Breast epithelium (tissue), 4 donors: ENCODE data around the gene AAR2. TPM values are rescaled to one million over a fixed set of nuclear protein-coding genes. Genes with fewer than 3 reads are reported as not detected.

Experiments used
- DNase-seq, 2 donors: peaks; one replicate each; pipeline ENCODE4 v3.0.0-alpha.2; 2019; ENCODE audit warnings: low spot score in 2 of 2
- H3K27ac ChIP-seq, 2 donors: fragments of 200-600 bp; sonication (generic) in 1 of 2; one replicate each; pipeline ENCODE4 v1.5.1; 2016 to 2019; ENCODE audit warnings: mild to moderate bottlenecking in 1 of 2
- H3K27me3 ChIP-seq, 2 donors: fragments of 200-600 bp; sonication (generic) in 1 of 2; one replicate each; pipeline versions ENCODE4 v1.5.1 to v1.6.0; 2017 to 2019; ENCODE audit warnings: control low read depth in 1 of 2, mild to moderate bottlenecking in 1 of 2
- H3K36me3 ChIP-seq: fragments of 200-600 bp; one replicate; pipeline ENCODE4 v1.5.1; 2019
- H3K4me1 ChIP-seq, 2 donors: fragments of 200-600 bp; sonication (generic); one replicate each; pipeline ENCODE4 v1.5.1; 2016 to 2019; ENCODE audit warnings: control low read depth in 1 of 2
- H3K4me3 ChIP-seq, 3 donors: fragments of 200-600 bp; sonication (generic); 1 replicate in 2 of 3; 2 replicates in 1 of 3; pipeline ENCODE4 v1.5.1; 2016 to 2019; ENCODE audit warnings: mild to moderate bottlenecking in 3 of 3, moderate library complexity in 2 of 3
- H3K9me3 ChIP-seq, 2 donors: fragments of 200-600 bp; sonication (generic) in 1 of 2; one replicate each; pipeline ENCODE4 v1.5.1; 2016 to 2019; ENCODE audit warnings: control low read depth in 1 of 2
- POLR2A ChIP-seq: fragments of 450-650 bp; IDR thresholded peaks from one replicate; pipeline ENCODE4 v1.6.1; 2016; ENCODE audit warnings: antibody characterized with exemption, mild to moderate bottlenecking, moderate library complexity
- POLR2AphosphoS5 ChIP-seq, 3 donors: sonication (generic); formaldehyde crosslinking; IDR thresholded peaks; one replicate each; pipeline ENCODE4 v1.6.1; 2017; ENCODE audit warnings: antibody characterized with exemption in 3 of 3
- intact Hi-C: fragments of 100-400 bp; cut with DNase I; formaldehyde crosslinking; loops from one replicate; pipeline ENCODE4 v1.15.1; 2023; ENCODE audit warnings: low total_unique reads
- total RNA-seq, 3 donors: library from RNA; depleted of rRNA; stranded (reverse); fragments of >200 nt; gene quantifications; one replicate each; pipeline ENCODE4 v1.1.0, GENCODE V29; 2016
- TF ChIP-seq, protein P1 (sequence below), 3 donors: fragments of 450-650 bp; IDR thresholded peaks; one replicate each; pipeline ENCODE4 v1.5.1; 2016 to 2017; ENCODE audit warnings: antibody characterized with exemption in 3 of 3, mild to moderate bottlenecking in 3 of 3, moderate library complexity in 3 of 3

AAR2 gene
- total RNA-seq, 3 donors from 2014 or later = 32.1 to 38.5 (median 36.5) TPM

DNA sequence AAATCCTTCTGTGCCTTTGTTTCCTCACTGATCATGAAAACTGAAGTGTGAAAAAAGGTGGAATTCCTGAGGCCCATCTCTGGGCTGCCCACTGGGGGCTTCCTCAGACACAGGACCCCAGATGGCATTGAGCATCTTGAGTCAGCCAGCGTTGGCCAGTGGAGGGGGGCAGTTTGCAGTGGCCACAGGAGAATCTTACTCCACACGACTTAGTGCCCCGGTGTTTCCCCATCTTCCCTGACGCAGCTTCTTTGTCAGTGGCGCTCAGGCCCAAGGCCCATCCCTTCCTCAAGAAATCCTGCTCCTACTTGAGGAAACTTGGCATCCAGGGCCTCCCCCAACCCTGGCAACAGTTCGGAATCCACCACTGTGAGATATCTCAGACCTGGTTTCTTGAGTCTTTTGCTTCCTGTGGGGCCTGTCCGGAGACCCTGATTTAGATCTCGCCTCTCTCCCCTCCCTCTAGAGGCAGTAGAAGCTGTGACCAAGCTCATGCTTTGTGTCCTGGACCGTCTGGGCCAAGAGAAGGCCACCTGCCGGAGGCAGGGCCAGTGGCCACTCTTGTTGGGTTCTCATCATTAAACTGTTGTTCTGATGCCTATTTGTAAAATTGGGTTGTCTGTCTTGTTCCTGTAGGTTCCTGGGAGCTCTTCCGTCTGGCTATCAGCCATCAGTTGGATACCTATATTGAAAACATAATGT is 49.6 kb downstream of the AAR2 start:
- Histone ChIP-seq H3K4me3 (no peak overlapping the region), H3K27me3 (no peaks in the 10 kb centered on the region), H3K36me3 (no peaks in the 10 kb centered on the region), H3K9me3 (no peaks in the 10 kb centered on the region), H3K4me1 (no peaks in the 10 kb centered on the region), H3K27ac (no peak overlapping the region)
- no peak for DNase-seq
- intact Hi-C loops = no loop called here
- TF ChIP-seq POLR2A (no peak), POLR2AphosphoS5 (IDR thresholded peaks at IDR 0.05) (no peak)
- TF ChIP-seq, protein P1, sequence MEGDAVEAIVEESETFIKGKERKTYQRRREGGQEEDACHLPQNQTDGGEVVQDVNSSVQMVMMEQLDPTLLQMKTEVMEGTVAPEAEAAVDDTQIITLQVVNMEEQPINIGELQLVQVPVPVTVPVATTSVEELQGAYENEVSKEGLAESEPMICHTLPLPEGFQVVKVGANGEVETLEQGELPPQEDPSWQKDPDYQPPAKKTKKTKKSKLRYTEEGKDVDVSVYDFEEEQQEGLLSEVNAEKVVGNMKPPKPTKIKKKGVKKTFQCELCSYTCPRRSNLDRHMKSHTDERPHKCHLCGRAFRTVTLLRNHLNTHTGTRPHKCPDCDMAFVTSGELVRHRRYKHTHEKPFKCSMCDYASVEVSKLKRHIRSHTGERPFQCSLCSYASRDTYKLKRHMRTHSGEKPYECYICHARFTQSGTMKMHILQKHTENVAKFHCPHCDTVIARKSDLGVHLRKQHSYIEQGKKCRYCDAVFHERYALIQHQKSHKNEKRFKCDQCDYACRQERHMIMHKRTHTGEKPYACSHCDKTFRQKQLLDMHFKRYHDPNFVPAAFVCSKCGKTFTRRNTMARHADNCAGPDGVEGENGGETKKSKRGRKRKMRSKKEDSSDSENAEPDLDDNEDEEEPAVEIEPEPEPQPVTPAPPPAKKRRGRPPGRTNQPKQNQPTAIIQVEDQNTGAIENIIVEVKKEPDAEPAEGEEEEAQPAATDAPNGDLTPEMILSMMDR (IDR thresholded peaks at IDR 0.05) = no peak

DNA sequence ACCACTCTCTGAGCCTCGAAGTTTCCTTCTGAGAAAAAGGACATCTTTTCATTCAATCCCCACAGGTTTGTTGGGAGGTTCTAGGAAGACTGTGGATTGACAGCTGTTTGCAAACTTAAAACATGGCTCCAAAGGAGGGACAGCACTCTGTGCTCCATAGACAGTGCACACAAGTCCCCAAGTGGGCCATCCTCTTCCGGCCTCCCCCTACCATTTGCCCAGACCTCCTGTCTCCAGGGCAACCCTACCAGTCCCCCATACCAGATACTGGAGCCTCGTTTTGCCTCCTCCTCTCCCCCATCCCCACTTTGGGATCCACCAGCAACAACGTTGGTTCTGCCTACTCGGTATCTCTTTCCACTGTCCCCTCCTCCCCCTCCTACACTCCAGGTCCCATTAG is 61.4 kb downstream of the AAR2 start:
- Histone ChIP-seq H3K27ac (no peak overlapping the region), H3K4me3 (no peak overlapping the region), H3K9me3 (no peaks in the 10 kb centered on the region), H3K36me3 (no peaks in the 10 kb centered on the region), H3K4me1 (no peaks in the 10 kb centered on the region), H3K27me3 (peaks cover 0 to 25% of the 10 kb centered on the region in 2 donors)
- intact Hi-C loops = no loop called here
- TF ChIP-seq, protein P1 (IDR thresholded peaks at IDR 0.05) = no peak
- TF ChIP-seq POLR2A (no peak), POLR2AphosphoS5 (IDR thresholded peaks at IDR 0.05) (no peak)
- DNase-seq = no peak

DNA sequence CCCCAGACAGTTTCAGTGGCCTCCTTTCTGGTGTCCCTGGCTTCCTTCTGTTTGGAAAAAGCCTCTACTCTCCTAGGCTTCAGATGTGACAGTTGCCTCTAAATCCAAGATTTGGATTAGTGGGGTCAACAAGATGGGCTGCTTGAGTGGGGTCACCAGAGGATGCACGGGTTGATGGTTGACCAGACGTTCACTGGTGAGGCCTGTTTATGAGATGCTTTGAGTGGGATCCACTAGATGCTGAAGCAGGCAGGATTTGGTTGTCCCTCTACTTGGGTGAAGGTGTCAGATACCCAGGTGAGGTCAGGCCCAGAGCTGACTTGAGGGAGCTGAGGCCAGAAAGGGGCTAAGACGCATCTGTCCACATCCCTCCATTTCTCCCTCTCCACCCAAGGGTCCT is 61.8 kb downstream of the AAR2 start:
- DNase-seq = no peak
- Histone ChIP-seq H3K27me3 (peaks cover 0 to 29% of the 10 kb centered on the region in 2 donors), H3K9me3 (no peaks in the 10 kb centered on the region), H3K36me3 (no peaks in the 10 kb centered on the region), H3K4me1 (no peaks in the 10 kb centered on the region), H3K4me3 (no peak overlapping the region), H3K27ac (no peak overlapping the region)
- intact Hi-C loops = no loop called here
- TF ChIP-seq, protein P1 (IDR thresholded peaks at IDR 0.05) = no peak
- TF ChIP-seq POLR2A (no peak), POLR2AphosphoS5 (IDR thresholded peaks at IDR 0.05) (no peak)

DNA sequence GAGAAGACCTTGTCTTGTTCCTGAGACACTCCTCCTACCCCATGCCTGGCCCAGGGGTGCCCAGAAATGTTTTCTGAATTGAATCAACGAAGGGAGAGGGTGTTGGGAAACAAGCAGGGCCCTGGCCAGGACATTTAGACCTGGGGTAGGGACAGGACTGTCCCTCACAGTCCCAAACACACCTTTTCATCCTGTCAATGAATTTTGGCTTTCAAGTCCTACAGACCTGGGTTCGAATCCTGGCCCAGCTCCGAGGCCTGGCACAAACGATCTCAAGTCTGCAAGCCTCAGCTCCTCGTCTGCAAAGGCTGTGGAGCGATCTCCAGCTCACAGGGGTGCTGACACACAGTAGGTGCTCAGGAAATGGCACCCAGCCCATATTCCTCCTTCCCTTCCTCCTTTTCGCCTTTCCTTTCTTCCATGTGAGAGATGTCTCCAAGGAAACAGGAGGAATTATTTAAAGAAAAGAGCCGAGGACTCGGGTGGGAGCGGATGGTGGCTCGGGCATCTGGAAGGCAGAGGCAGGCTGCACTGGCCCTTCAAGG is 62.6 kb downstream of the AAR2 start:
- no peak for TF ChIP-seq POLR2A
- TF ChIP-seq, protein P1 (IDR thresholded peaks at IDR 0.05) = no peak
- TF ChIP-seq POLR2AphosphoS5 (IDR thresholded peaks at IDR 0.05) = no peak
- intact Hi-C loops = no loop called here
- no peak overlapping the region for H3K4me3 ChIP-seq
- H3K27ac ChIP-seq = no peak overlapping the region
- H3K27me3 ChIP-seq = peaks cover 0 to 36% of the 10 kb centered on the region in 2 donors
- no peak for DNase-seq
- H3K36me3 ChIP-seq = no peaks in the 10 kb centered on the region
- H3K9me3 ChIP-seq = no peaks in the 10 kb centered on the region
- H3K4me1 ChIP-seq = no peaks in the 10 kb centered on the region

DNA sequence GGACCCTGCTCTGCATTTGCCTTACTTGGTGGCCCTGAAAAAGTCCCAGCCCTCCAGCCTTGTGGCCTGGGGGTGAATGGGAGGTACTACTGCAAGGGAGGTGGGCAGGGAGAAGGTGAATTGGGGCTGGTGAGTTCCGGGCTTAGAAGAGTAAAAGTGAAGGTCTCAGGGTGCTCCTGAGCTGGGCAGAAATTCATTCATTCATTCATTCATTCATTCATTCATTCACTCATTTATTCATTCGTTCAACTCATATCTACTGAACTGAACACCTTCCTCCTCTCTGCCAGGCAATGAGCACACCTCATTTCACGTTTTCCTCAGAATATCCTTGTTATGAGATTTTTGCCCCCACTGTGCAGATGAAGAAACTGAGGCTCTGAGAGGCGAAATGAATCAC is 63.2 kb downstream of the AAR2 start:
- no peaks in the 10 kb centered on the region for H3K4me1 ChIP-seq
- peaks cover 0 to 42% of the 10 kb centered on the region in 2 donors for H3K27me3 ChIP-seq
- intact Hi-C loops = no loop called here
- no peak overlapping the region for H3K4me3 ChIP-seq
- DNase-seq = no peak
- no peak overlapping the region for H3K27ac ChIP-seq
- no peaks in the 10 kb centered on the region for H3K36me3 ChIP-seq
- TF ChIP-seq POLR2A = no peak
- no peak for TF ChIP-seq POLR2AphosphoS5 (IDR thresholded peaks at IDR 0.05)
- TF ChIP-seq, protein P1 (IDR thresholded peaks at IDR 0.05) = no peak
- no peaks in the 10 kb centered on the region for H3K9me3 ChIP-seq
